Left cardiac atrium (tissue), 4 donors: ENCODE data around the gene ASB5. TPM values are rescaled to one million over a fixed set of nuclear protein-coding genes. Genes with fewer than 3 reads are reported as not detected.
"Not testable (repeated sequence)": the region's sequence is repeated elsewhere in the genome, so short reads cannot be mapped to it uniquely, and the experiment has no call there.

Source experiments
- ATAC-seq, 2 donors: fragments of 200-7000 bp; cut with Tn5 transposase; one replicate each; pipeline ENCODE4 v1.9.1; 2020; ENCODE audit warnings: mild to moderate bottlenecking in 2 of 2, moderate library complexity in 2 of 2
- DNase-seq: peaks from one replicate; pipeline ENCODE4 v3.0.0-alpha.2; 2020
- intact Hi-C, 2 donors: fragments of 100-400 bp; cut with DNase I; formaldehyde crosslinking; loops; one replicate each; pipeline versions ENCODE4 v1.14.1 to v1.15.1; 2022 to 2023
- long read RNA-seq: library from polyadenylated mRNA; unstranded; transcript quantifications from one replicate; pipeline ENCODE4 v2.0.0, GENCODE V29; 2021
- total RNA-seq, 2 donors: library from RNA; stranded (reverse); fragmentation: NEBNext Ultra II Directional; extraction: Animal tissue kit (Norgen Biotek cat#: 25700); gene quantifications; one replicate each; pipeline ENCODE4 v1.2.1, GENCODE V29; 2021
- donor health status: DM: no; HTN: yes; CAD: no.
- donor health status: DM: no; HTN: yes; CAD: no; lungs with severe emphysema.
- donor health status: DM: yes; HTN: yes; CAD: no.
- donor health status: Dilated cardiomyopathy.

ASB5 gene
- 1 to 10 TPM; 1.3 to 2.0 TPM for total RNA-seq
- long read RNA-seq, partial matches to known transcripts, result 0 of 1 reads
- long read RNA-seq, other reads (novel, unspliced or antisense), result 1 of 1 reads

- intact Hi-C loops, result no loop called here
Measured at GRCh38 chr4:176268963-176269362, at the start of gene ASB5. Gene ASB5, minus strand, starts transcription at chr4:176269222. Its CDS starts 114 bp downstream, at chr4:176269108.

GRCh38 chr4:176313596-176314336 is 44.7 kb upstream of the ASB5 start:
- DNase-seq, result no peak
- intact Hi-C loops, result loop anchor here in 1 of 2 donors (10.0 kb wide), 1 partner anchor 79 kb away; no protein-coding TSS in a partner anchor
- ATAC-seq, result no peak

More at GRCh38 chr4:176268963-176269362, at the start of gene ASB5:
- DNase-seq (no peak), ATAC-seq (no peak)

- intact Hi-C loops, result loop anchor here in 1 of 2 donors (10.0 kb wide), 1 partner anchor 75 kb away; no protein-coding TSS in a partner anchor
- ATAC-seq (no peak), DNase-seq (no peak)
Measured at GRCh38 chr4:176309772-176310171, 40.8 kb upstream of the ASB5 start.

GRCh38 chr4:176309046-176309445 is 40.0 kb upstream of the ASB5 start:
- intact Hi-C loops, result no loop called here
- DNase-seq, result no peak
- no peak for ATAC-seq

GRCh38 chr4:176308441-176308840 is 39.4 kb upstream of the ASB5 start:
- intact Hi-C loops, result no loop called here

GRCh38 chr4:176307666-176307930 is 38.6 kb upstream of the ASB5 start:
- no peak for DNase-seq

More at GRCh38 chr4:176308441-176308840, 39.4 kb upstream of the ASB5 start:
- ATAC-seq (no peak), DNase-seq (no peak)

GRCh38 chr4:176306837-176307665 is 38.0 kb upstream of the ASB5 start:
- no peak for DNase-seq
- ATAC-seq, result no peak
- intact Hi-C loops, result no loop called here

More at GRCh38 chr4:176307666-176307930, 38.6 kb upstream of the ASB5 start:
- ATAC-seq, result no peak
- intact Hi-C loops, result no loop called here

- intact Hi-C loops, result no loop called here
- DNase-seq (no peak), ATAC-seq (no peak)
Measured at GRCh38 chr4:176303938-176304337, 34.9 kb upstream of the ASB5 start.

GRCh38 chr4:176302283-176303275 is 33.6 kb upstream of the ASB5 start:
- ATAC-seq (peak in 1 of 2 donors; percentile 61), DNase-seq (no peak)
- intact Hi-C loops, result no loop called here

GRCh38 chr4:176300565-176300964 is 31.5 kb upstream of the ASB5 start:
- intact Hi-C loops, result no loop called here
- ATAC-seq (no peak), DNase-seq (no peak)

- no peak for DNase-seq
- no peak for ATAC-seq
- intact Hi-C loops, result no loop called here
Measured at GRCh38 chr4:176300036-176300435, 31.0 kb upstream of the ASB5 start.

GRCh38 chr4:176298664-176299063 is 29.6 kb upstream of the ASB5 start:
- intact Hi-C loops, result no loop called here
- no peak for ATAC-seq
- DNase-seq, result no peak

GRCh38 chr4:176295907-176296306 is 26.9 kb upstream of the ASB5 start:
- ATAC-seq, intact Hi-C loops, DNase-seq: not testable (repeated sequence)

- no peak for ATAC-seq
- no peak for DNase-seq
- intact Hi-C loops, result no loop called here
Measured at GRCh38 chr4:176293660-176294059, 24.6 kb upstream of the ASB5 start.

- DNase-seq (no peak), ATAC-seq (no peak)
- intact Hi-C loops, result no loop called here
Measured at GRCh38 chr4:176292920-176293319, 23.9 kb upstream of the ASB5 start.

- intact Hi-C loops, result no loop called here
- DNase-seq (no peak), ATAC-seq (no peak)
Measured at GRCh38 chr4:176291748-176292147, 22.7 kb upstream of the ASB5 start.

GRCh38 chr4:176290520-176290919 is 21.5 kb upstream of the ASB5 start:
- no peak for ATAC-seq
- intact Hi-C loops, result no loop called here

GRCh38 chr4:176289561-176289960 is 20.5 kb upstream of the ASB5 start:
- DNase-seq, result no peak
- intact Hi-C loops, result loop anchor here in 1 of 2 donors (10.0 kb wide), 1 partner anchor 135 kb away; no protein-coding TSS in a partner anchor
- ATAC-seq, result no peak

More at GRCh38 chr4:176290520-176290919, 21.5 kb upstream of the ASB5 start:
- DNase-seq, result no peak

- intact Hi-C loops, result loop anchor here in 1 of 2 donors (10.0 kb wide), 1 partner anchor 133 kb away; no protein-coding TSS in a partner anchor
- ATAC-seq (no peak), DNase-seq (no peak)
Measured at GRCh38 chr4:176288020-176288419, 19.0 kb upstream of the ASB5 start.
